HG03108 (cell line): ENCODE data around the gene GGA3.
"Not testable (repeated sequence)": the region's sequence is repeated elsewhere in the genome, so short reads cannot be mapped to it uniquely, and the experiment has no call there.

ENCODE experiments used
- ATAC-seq: cut with Tn5 transposase; IDR thresholded peaks from one replicate; pipeline ENCODE4 v1.9.1; 2021; ENCODE audit warnings: moderate library complexity; ENCODE audit not compliant: unreplicated experiment

Gene GGA3

GRCh38 chr17:75261336-75262111, at the start of gene GGA3, which contains the start of gene MRPS7:
TSS of gene GGA3 (minus strand) at chr17:75261606. CDS start at chr17:75261587, 19 bp downstream.
TSS of gene MRPS7 (plus strand) at chr17:75261879. CDS start at chr17:75261901, 22 bp downstream.
- ATAC-seq, result peak; percentile 86

- no peak for ATAC-seq
Observed at GRCh38 chr17:75308732-75309629, 47.6 kb upstream of the GGA3 start.

GRCh38 chr17:75307957-75308731, 46.7 kb upstream of the GGA3 start:
- ATAC-seq, result no peak

- no peak for ATAC-seq
Observed at GRCh38 chr17:75301502-75302206, 40.2 kb upstream of the GGA3 start.

GRCh38 chr17:75301049-75301448, 39.6 kb upstream of the GGA3 start:
- no peak for ATAC-seq

- no peak for ATAC-seq
Observed at GRCh38 chr17:75300280-75300679, 38.9 kb upstream of the GGA3 start.

GRCh38 chr17:75295201-75296158, 34.1 kb upstream of the GGA3 start:
- ATAC-seq, result peak; percentile 61

- ATAC-seq, result not testable (repeated sequence)
Observed at GRCh38 chr17:75292810-75293448, 31.5 kb upstream of the GGA3 start.

- ATAC-seq, result peak; percentile 26
Observed at GRCh38 chr17:75289832-75290337, 28.5 kb upstream of the GGA3 start.

- peak; percentile 91 for ATAC-seq
Observed at GRCh38 chr17:75289115-75289831, 27.9 kb upstream of the GGA3 start, which contains the start of gene SLC25A19. TSS of gene SLC25A19 (minus strand) at chr17:75289433. CDS start at chr17:75286764, 2,669 bp downstream.

GRCh38 chr17:75288770-75289114, 27.3 kb upstream of the GGA3 start:
- peak; percentile 1 for ATAC-seq

GRCh38 chr17:75288359-75288758, 27.0 kb upstream of the GGA3 start:
- no peak for ATAC-seq

- no peak for ATAC-seq
Observed at GRCh38 chr17:75287221-75287620, 25.8 kb upstream of the GGA3 start.

GRCh38 chr17:75285123-75285522, 23.7 kb upstream of the GGA3 start:
- ATAC-seq, result no peak

GRCh38 chr17:75280189-75280588, 18.8 kb upstream of the GGA3 start:
- not testable (repeated sequence) for ATAC-seq

- ATAC-seq, result no peak
Observed at GRCh38 chr17:75277664-75278071, 16.3 kb upstream of the GGA3 start.

- no peak for ATAC-seq
Observed at GRCh38 chr17:75273977-75274708, 12.7 kb upstream of the GGA3 start.
